Mammary epithelial cell (primary cell): ENCODE measurements around the gene DDX42.

ENCODE experiments used
- EZH2 ChIP-seq: IDR thresholded peaks from 2 replicates; pipeline ENCODE4 v1.6.1; 2012; ENCODE audit warnings: low read length, inconsistent platforms, borderline replicate concordance
- TF ChIP-seq, protein P1 (sequence below), 2 donors: IDR thresholded peaks in 1 of 2; conservative IDR thresholded peaks in 1 of 2; 2 replicates each; pipeline ENCODE4 v1.5.1; 2011 to 2012; ENCODE audit warnings: inconsistent platforms in 2 of 2, low read length in 2 of 2, mild to moderate bottlenecking in 2 of 2, control low read depth in 1 of 2, low read depth in 1 of 2; ENCODE audit not compliant: insufficient read depth in 1 of 2; ENCODE audit errors: extremely low read depth in 1 of 2

DNA sequence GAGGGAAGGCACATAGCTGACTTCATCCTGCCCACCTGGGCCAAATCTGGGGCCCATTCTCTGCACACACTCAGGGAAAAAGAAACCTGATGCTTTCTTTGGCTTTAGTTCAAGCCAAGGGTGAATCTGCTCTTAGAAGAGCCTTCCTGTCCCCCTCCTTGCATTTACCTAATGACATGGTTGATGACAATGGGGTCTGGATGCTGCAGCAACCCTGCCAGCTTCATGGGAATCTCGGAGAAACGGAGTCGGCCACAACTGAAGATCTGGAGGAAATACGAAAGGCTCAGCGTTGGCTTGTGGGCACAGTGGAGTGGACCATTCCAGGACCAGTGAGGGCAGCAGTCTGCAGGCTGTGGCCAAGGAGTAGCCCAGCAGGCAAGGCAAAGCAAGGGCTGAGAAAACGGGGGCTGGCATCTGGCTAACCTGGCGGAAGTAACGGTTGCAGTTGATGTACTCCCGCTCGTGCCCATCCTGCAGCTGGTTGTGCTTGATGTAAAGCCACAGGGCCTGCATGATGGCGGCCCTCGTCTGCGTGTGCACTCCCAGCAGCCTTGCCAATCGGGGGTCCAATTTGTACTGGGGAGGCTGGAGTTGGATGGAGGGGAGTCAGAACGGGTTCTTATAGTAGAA lies 59.9 kb downstream of the DDX42 start:
- TF ChIP-seq, protein P1, sequence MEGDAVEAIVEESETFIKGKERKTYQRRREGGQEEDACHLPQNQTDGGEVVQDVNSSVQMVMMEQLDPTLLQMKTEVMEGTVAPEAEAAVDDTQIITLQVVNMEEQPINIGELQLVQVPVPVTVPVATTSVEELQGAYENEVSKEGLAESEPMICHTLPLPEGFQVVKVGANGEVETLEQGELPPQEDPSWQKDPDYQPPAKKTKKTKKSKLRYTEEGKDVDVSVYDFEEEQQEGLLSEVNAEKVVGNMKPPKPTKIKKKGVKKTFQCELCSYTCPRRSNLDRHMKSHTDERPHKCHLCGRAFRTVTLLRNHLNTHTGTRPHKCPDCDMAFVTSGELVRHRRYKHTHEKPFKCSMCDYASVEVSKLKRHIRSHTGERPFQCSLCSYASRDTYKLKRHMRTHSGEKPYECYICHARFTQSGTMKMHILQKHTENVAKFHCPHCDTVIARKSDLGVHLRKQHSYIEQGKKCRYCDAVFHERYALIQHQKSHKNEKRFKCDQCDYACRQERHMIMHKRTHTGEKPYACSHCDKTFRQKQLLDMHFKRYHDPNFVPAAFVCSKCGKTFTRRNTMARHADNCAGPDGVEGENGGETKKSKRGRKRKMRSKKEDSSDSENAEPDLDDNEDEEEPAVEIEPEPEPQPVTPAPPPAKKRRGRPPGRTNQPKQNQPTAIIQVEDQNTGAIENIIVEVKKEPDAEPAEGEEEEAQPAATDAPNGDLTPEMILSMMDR (conservative IDR thresholded peaks at IDR 0.05 in 1 of 2, IDR thresholded peaks at IDR 0.05 in 1 of 2; ENCODE audit: extremely low read depth in 1 of 2, insufficient read depth in 1 of 2, low read depth in 1 of 2, low read length in 2 of 2), result no peak
- no peak for TF ChIP-seq EZH2
